Stomach (tissue), 9 donors: Measurements from ENCODE around the gene ADNP. TPM values are rescaled to one million over a fixed set of nuclear protein-coding genes. Genes with fewer than 3 reads are reported as not detected.

Experiments
- DNase-seq, 2 donors: peaks; one replicate each; pipeline versions ENCODE4 v3.0.0 to v3.0.0-alpha.2; 2013 to 2019
- H3K27ac ChIP-seq, 5 donors: fragments of 200-600 bp in 4 of 5; sonication (generic) in 4 of 5; one replicate each; pipeline ENCODE4 v1.5.1; 2013 to 2019; ENCODE audit warnings: mild to moderate bottlenecking in 1 of 5, moderate library complexity in 1 of 5
- H3K27me3 ChIP-seq, 3 donors: fragments of 200-600 bp; sonication (generic); one replicate each; pipeline ENCODE4 v1.5.1; 2017 to 2019; ENCODE audit warnings: mixed run types in 1 of 3
- H3K36me3 ChIP-seq, 4 donors: fragments of 200-600 bp; sonication (generic); 1 replicate in 3 of 4; 2 replicates in 1 of 4; pipeline ENCODE4 v1.5.1; 2016 to 2019
- H3K4me1 ChIP-seq, 4 donors: fragments of 200-600 bp; sonication (generic); one replicate each; pipeline ENCODE4 v1.5.1; 2016 to 2019
- H3K4me3 ChIP-seq, 4 donors: fragments of 200-600 bp; sonication (generic) in 3 of 4; one replicate each; pipeline ENCODE4 v1.5.1; 2016 to 2019; ENCODE audit warnings: mild to moderate bottlenecking in 1 of 4
- H3K9me3 ChIP-seq, 4 donors: fragments of 200-600 bp; sonication (generic); one replicate each; pipeline ENCODE4 v1.5.1; 2016 to 2019
- EP300 ChIP-seq: sonication (generic); formaldehyde crosslinking; IDR thresholded peaks from one replicate; pipeline ENCODE4 v1.6.1; 2017; ENCODE audit warnings: antibody characterized with exemption
- POLR2A ChIP-seq, 4 donors: fragments of 450-650 bp; IDR thresholded peaks; one replicate each; pipeline ENCODE4 v1.6.1; 2016; ENCODE audit warnings: antibody characterized with exemption in 4 of 4, control low read depth in 2 of 4, mild to moderate bottlenecking in 1 of 4, moderate library complexity in 1 of 4
- POLR2AphosphoS5 ChIP-seq, 3 donors: sonication (generic); formaldehyde crosslinking; IDR thresholded peaks; one replicate each; pipeline ENCODE4 v1.6.1; 2016; ENCODE audit warnings: antibody characterized with exemption in 3 of 3
- WGBS, 5 donors: extraction: QIAGEN DNeasy Blood & Tissue Kit in 3 of 5; methylation state at CpG; one replicate each; pipeline versions ENCODE4 v1.1.5 to v1.1.7; 2013 to 2018; 5-methylcytosine and 5-hydroxymethylcytosine counted together
- intact Hi-C: fragments of 100-400 bp; cut with DNase I; formaldehyde crosslinking; loops from one replicate; pipeline ENCODE4 v1.15.1; 2023; ENCODE audit warnings: low total_unique reads
- polyA plus RNA-seq, 3 donors: library from polyadenylated mRNA; stranded (reverse); fragments of 200-250 nt; gene quantifications; one replicate each; pipeline ENCODE4 v1.2.3, GENCODE V29; 2013
- total RNA-seq, 5 donors: library from RNA; depleted of rRNA; stranded (reverse); fragments of >200 nt; gene quantifications; one replicate each; pipeline versions ENCODE4 v1.1.0 to v1.2.3, GENCODE V29; 2014 to 2016
- TF ChIP-seq, protein P1 (sequence below), 7 experiments: fragments of 450-650 bp in 4 of 7; fragments of 200-600 bp in 3 of 7; sonication (generic) in 3 of 7; IDR thresholded peaks; one replicate each; pipeline ENCODE4 v1.5.1; 2016 to 2019; ENCODE audit warnings: antibody characterized with exemption in 7 of 7, control low read depth in 2 of 7, mild to moderate bottlenecking in 1 of 7
- donor health status: healthy with polysubstance abuse.
- donor health status: Bipolar disorder and iron deficiency.
- donor health status: healthy.

ADNP gene
- total and polyA plus RNA-seq, 8 donors: 19.9 to 67.4 (median 48.5) TPM

DNA sequence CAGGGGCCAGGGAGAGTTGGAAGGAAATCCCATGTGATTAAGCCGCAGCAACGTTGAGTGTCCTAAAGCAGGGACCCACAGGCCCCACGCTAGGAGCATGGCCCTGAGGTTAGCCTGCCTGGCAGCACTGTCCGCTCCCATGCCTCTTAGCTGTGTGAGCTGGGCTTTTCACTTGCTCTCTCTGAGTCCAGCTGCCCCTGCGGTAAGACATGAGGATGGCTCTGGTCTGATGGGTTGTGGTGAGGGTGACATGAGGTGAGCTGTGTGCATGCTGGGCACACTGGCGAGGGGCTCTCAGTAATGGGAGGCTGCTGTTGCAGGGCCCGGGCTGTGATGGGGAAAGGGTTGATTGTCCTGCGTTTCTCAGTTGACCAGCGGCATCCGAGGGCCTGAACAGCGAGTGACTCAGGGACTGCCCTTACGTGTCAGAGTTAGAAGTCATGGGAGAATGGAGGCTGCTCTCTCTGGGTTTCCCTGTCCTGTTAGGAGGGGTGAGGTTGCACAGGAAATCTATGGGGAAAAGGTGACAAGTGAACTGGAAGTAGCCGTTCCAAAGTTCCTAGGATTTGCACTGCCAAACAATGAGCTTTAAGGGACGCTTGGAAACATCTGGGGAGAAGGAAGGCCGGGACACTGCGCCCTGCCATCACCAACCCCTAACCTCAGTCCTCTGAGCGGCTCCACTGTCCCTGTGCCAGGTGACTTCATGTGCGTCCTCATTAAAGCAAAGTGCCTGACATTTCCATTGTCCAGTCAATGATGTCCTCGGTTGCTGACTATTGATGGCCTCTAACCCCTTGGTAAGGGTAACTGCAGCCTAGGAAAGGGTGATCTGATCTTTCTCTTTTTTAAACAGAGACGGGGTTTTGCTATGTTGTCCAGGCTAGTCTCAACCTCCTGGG, 51.3 kb downstream of the ADNP start:
- Histone ChIP-seq H3K27me3 (no peaks in the 10 kb centered on the region), H3K36me3 (peaks cover 0 to 19% (median 11%) of the 10 kb centered on the region in 4 donors), H3K9me3 (no peaks in the 10 kb centered on the region), H3K4me1 (no peaks in the 10 kb centered on the region), H3K4me3 (no peak overlapping the region), H3K27ac (no peak overlapping the region)
- DNase-seq: no peak
- 82 to 90% (median 88%) methylated on average over 17 to 20 of the region's 20 CpGs for WGBS, 5 donors
- TF ChIP-seq, protein P1, sequence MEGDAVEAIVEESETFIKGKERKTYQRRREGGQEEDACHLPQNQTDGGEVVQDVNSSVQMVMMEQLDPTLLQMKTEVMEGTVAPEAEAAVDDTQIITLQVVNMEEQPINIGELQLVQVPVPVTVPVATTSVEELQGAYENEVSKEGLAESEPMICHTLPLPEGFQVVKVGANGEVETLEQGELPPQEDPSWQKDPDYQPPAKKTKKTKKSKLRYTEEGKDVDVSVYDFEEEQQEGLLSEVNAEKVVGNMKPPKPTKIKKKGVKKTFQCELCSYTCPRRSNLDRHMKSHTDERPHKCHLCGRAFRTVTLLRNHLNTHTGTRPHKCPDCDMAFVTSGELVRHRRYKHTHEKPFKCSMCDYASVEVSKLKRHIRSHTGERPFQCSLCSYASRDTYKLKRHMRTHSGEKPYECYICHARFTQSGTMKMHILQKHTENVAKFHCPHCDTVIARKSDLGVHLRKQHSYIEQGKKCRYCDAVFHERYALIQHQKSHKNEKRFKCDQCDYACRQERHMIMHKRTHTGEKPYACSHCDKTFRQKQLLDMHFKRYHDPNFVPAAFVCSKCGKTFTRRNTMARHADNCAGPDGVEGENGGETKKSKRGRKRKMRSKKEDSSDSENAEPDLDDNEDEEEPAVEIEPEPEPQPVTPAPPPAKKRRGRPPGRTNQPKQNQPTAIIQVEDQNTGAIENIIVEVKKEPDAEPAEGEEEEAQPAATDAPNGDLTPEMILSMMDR (IDR thresholded peaks at IDR 0.05): no peak
- TF ChIP-seq POLR2A (IDR thresholded peaks at IDR 0.05) (no peak), POLR2AphosphoS5 (IDR thresholded peaks at IDR 0.05) (no peak), EP300 (no peak)
- intact Hi-C loops: no loop called here

DNA sequence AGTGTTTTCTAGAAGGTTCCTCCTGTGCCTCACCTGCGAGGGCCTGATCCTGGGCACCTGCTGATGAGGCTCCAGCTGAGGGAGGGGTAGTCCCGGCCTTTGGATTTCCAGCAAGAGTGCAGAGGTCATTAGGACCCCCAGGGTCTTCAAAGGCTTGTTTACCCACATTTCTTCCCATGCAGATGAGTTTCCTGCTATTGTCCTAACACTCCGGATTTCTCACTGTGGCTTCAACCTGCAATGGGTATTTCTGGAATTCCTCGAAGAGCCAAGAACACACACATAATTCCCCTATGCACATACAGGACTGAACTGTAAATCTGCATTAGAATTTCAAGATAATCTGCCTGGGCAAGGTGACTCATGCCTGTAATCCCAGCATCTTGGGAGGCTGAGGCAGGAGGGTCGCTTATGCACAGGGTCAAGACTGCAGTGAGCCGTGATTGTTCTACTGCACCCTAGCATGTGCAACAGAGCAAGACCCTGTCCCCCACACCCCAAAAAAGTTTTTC, 53.9 kb downstream of the ADNP start:
- no peak for TF ChIP-seq EP300
- TF ChIP-seq POLR2AphosphoS5 (IDR thresholded peaks at IDR 0.05): no peak
- no peak for TF ChIP-seq POLR2A (IDR thresholded peaks at IDR 0.05)
- TF ChIP-seq, protein P1 (IDR thresholded peaks at IDR 0.05): no peak
- Histone ChIP-seq H3K4me1 (no peaks in the 10 kb centered on the region), H3K4me3 (no peak overlapping the region)

DNA sequence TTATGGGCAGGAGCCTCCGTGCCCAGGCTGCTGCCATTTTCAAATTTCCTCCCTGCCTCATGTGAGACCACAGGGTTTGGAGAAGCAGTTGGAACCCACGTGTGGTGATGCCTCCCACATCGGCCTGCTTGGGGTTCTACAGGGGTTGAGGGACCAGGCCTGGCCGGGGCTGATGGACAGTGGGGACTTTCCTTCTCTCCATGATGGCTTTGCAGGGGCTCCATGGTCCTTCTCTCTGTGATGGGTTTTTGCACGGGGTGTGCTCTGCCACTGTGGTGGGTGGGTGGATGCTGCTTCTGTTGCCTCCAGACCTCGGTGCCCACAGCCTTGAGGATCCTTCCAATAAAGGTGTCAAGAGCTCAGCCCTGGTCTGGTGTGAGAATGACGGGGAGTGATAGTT, 54.4 kb downstream of the ADNP start:
- Histone ChIP-seq H3K36me3 (peaks cover 0 to 19% (median 11%) of the 10 kb centered on the region in 4 donors), H3K27me3 (no peaks in the 10 kb centered on the region), H3K9me3 (no peaks in the 10 kb centered on the region), H3K27ac (no peak overlapping the region), H3K4me1 (no peaks in the 10 kb centered on the region), H3K4me3 (no peak overlapping the region)
- no peak for DNase-seq
- TF ChIP-seq POLR2A (IDR thresholded peaks at IDR 0.05) (no peak), POLR2AphosphoS5 (IDR thresholded peaks at IDR 0.05) (no peak), EP300 (no peak)
- TF ChIP-seq, protein P1 (IDR thresholded peaks at IDR 0.05): no peak
- WGBS, 5 donors: 92 to 94% (median 94%) methylated on average over 7 of the region's 7 CpGs
- intact Hi-C loops: no loop called here

More for the DNA sequence above, 53.9 kb downstream of the ADNP start:
- no peak for DNase-seq
- Histone ChIP-seq H3K36me3 (peaks cover 0 to 19% (median 11%) of the 10 kb centered on the region in 4 donors), H3K27me3 (no peaks in the 10 kb centered on the region), H3K9me3 (no peaks in the 10 kb centered on the region), H3K27ac (no peak overlapping the region)
- 80 to 93% (median 85%) methylated on average over 6 of the region's 6 CpGs for WGBS, 5 donors
- intact Hi-C loops: no loop called here

DNA sequence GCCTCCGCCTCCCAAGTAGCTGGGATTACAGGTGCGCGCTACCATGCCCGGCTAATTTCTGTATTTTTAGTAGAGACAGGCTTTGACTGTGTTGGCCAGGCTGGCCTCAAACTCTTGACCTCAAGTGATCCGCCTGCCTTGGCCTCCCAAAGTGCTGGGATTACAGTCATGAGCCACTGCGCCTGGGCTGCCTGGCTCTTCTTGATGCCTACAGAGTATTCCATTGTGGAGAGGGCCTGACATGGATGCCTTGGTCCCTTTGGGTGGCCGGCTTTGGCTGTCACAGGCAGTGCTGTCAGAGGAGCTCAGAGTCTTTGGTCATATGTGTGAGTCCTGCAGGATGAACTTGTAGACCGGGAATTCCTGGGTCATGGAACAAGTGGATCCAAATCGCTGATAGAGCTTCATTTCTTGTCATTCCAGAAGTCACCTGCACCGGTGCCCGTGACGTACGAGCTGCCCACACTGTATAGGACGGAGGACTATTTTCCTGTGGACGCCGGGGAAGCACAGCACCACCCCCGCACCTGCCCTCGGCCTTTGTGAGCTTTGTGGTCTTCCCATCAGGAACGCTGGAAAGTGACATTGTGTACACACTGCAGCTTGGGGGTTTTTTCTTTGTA, 55.1 kb downstream of the ADNP start:
- 92 to 96% (median 94%) methylated on average over 19 of the region's 19 CpGs for WGBS, 5 donors
- H3K9me3 ChIP-seq: no peaks in the 10 kb centered on the region
- TF ChIP-seq, protein P1 (IDR thresholded peaks at IDR 0.05): no peak
- no peak for TF ChIP-seq POLR2AphosphoS5 (IDR thresholded peaks at IDR 0.05)
- TF ChIP-seq POLR2A (IDR thresholded peaks at IDR 0.05): no peak
- no peaks in the 10 kb centered on the region for H3K27me3 ChIP-seq
- DNase-seq: no peak
- no peak overlapping the region for H3K27ac ChIP-seq
- intact Hi-C loops: no loop called here
- H3K4me1 ChIP-seq: no peaks in the 10 kb centered on the region
- no peak overlapping the region for H3K4me3 ChIP-seq
- peaks cover 0 to 19% (median 11%) of the 10 kb centered on the region in 4 donors for H3K36me3 ChIP-seq
